GM21529 (cell line): ENCODE results near the gene GIN1.
"Not testable (repeated sequence)": the region's sequence is repeated elsewhere in the genome, so short reads cannot be mapped to it uniquely, and the experiment has no call there.

Source experiments
- ATAC-seq: cut with Tn5 transposase; IDR thresholded peaks from one replicate; pipeline ENCODE4 v1.9.1; 2021; ENCODE audit not compliant: unreplicated experiment

The GIN1 gene

DNA sequence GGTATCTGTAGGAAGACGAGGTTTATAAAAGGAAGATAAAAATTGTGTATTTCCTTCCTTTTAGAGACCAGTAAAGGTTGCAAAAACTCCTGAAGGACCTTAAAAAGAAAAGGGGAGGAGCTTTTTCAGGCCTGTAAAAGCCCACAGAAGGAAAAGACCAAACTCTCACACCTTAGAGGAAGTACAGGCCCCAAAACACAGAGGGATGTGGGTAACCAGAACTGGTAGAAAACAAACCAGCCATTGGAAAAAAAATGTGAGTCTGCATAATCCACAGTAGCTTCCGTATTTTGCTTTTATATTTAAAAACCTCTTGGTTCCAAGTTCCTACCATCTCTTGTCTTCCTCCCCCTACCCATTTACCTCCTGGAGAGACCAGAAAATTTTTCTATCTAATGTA, 8.5 kb downstream of the GIN1 start:
- no peak for ATAC-seq

DNA sequence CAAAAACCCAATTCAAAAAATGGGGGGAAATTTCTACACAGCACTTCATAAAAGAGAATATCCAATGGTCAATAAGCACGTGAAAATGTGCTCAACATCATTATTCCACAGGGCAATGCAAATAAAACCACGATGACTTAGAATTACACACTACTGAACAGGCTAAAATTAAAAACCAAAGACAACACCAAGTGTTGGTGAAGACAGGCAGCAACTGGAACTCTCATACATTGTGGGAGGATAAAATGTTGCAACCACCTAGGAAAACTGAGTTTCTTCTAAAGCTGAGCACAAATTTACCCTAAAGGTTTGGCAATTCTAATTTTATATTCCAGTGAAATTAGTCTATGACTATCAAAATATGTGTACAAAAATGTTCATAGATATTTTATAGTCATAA, 9.5 kb downstream of the GIN1 start:
- ATAC-seq: no peak

DNA sequence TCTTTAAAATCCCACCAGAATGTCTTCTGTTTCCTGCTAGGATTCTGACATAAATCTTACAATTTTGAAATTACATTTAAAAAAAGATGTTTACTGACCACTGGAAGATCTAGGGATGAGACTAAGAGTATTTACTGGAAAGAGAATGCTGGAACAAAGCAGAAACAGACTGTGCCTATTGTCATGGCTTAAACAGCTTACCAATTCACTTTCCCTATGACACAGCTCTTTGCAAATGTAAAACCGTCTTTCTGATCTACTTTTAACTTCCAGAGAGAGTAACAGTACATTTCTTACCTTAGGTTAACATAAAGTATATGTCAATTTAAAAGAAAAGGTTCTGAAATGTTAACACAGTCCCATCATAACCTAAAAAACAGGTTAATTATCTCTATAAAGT, 10.7 kb downstream of the GIN1 start:
- ATAC-seq: no peak

DNA sequence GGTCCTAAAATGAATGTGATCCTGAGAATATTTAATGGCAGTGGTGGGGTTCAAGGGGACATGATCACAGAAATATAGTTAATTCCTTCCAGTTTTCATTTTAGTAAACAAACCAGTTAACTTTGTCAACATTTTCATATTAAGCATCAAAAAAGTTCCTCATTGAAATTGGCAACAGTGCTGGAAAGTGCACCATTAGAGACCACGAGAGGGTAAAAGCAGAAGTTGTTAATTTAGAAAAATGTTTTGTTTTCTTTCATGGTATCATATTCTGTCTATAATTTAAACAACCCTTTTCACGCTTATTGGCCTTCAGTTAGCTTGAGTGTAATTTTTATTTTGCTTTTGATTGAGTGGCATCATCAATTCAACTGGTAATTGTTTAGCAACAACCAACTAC, 11.9 kb downstream of the GIN1 start:
- ATAC-seq: no peak

DNA sequence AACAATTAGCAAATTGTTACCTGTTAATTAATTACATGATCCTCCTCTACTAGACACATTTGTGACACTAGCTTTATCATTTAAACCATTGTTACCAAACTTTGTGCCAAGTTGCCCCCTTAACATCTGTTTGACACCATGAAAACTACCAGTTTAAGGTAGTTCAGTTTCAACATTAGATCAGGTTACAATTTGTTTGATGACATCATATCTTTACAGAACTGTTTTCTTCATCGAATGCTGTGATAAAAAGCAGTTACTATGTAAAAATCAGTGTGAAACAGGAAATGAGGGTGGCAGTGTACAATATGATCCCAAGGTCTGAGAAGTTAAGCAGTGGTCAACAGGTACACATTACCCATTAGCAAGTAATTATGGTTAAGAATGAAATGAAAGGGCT, 17.7 kb downstream of the GIN1 start:
- no peak for ATAC-seq

DNA sequence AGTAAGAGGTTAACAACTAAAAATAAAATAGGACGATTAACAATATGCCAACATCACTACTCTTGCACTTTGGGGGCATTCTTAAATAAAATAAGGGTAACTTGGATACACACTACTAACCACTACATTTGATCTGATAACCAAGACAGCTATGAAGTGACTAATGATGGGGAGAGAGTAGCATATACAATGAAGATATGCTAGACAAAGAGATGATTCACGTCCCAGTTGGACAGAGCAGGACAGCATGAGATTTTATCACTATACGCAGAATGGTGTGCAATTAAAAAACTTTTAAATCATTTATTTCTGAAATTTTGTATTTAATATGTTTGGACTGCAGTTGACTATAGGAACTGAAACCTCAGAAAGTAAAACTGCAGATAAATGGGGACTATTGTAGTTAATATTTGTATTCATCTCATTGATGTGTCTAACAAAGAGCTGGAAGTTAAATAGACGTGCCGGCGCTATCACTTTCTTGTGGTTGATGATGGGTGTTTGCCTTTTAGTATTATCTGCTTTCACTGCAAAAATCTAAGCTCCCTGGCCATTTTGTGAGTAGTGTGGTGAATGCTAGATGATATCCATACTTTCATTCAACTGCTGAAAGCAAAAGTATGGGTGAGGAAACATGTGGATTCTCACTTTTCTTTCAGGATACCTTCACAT, 18.7 kb downstream of the GIN1 start:
- ATAC-seq: no peak

DNA sequence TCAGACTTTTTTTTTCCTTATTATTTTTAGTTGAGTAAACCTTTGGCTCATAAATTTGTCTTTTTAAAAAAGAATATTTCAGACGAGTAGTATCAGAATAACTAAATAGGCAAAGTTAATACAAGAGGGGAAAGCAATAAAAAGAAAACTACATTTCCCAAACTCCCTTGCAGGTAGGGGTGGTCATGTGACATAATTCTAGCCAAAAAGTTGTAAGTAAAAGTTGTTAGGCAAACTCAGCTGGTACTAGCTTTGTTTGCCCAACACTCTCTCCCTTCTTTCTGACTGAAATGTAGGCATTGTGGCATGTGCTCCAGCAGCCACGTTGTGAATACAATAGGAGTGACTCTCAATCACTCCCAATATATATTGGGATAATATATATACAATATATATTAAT, 20.9 kb downstream of the GIN1 start:
- no peak for ATAC-seq

DNA sequence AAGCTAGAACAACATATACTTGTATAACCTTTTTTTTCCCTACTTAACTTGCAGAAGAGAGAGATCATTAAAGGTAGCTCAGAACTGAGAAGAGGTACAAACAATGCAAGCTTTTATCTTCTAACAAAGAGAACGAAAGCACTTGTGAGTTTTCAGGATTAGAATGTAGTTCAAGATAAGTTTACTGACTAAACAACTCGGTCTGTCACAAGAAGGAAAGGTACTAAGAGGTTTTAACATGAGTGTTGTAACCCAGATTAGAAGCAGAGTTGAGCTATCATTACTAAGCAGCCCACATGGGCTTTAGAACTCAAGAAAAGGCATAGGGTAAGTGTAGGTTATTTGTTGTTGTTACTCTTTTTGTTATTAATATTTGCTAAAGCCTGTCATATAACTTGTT, 25.2 kb downstream of the GIN1 start:
- ATAC-seq: no peak

DNA sequence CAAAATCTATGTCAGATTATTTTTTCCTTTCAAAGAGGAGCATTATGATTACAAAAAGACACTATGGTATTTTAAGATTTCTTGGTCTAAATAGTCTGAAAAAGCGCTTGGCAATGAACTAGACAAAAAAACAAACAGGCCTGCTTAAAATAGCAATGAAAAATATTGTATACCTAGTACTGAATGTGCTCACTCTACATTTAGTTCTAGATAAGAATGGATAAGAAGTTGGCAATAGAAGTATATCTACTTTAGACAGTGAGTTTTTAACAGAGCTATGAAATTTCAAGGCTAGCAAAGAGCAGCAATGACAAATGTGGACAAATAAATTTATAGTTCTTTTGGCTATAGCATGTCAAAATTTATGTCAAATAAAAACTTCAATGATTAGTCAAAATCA, 26.2 kb downstream of the GIN1 start:
- ATAC-seq: no peak

DNA sequence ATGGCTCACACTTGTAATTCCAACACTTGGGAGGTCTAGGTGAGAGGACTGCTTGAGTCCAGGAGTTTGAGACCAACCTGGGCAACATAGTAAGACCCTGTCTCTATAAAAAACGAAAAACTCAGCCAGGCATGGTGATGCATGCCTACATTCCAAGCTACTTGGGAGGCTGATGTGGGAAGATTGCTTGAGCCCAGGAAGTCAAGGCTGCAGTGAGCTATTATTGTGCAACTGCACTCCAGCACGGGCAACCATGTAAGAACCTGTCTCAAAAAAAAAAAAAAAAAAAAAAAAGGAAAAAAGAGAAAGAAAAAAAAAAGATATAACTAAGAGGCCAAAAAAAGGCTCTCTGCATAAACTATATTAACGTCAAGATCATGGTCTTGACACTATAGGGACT, 27.3 kb downstream of the GIN1 start:
- no peak for ATAC-seq

DNA sequence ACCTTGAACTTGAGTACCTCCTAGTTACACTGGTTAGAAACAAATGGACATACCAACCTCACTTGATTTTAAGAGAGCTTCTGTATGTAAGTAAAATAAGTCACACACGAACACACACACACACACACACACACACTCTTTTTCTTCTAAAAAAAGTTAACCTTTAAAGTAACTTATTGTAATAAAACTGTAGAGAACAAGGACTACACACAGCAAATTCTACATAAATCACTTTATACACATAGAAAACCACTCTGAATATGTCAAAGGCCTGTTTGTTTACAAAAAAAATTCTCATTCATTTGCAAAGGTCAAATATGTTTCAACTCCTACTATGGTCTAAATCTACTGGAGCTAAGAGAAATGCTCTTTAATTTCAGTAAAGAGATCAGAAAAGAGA, 29.1 kb downstream of the GIN1 start:
- ATAC-seq: no peak

DNA sequence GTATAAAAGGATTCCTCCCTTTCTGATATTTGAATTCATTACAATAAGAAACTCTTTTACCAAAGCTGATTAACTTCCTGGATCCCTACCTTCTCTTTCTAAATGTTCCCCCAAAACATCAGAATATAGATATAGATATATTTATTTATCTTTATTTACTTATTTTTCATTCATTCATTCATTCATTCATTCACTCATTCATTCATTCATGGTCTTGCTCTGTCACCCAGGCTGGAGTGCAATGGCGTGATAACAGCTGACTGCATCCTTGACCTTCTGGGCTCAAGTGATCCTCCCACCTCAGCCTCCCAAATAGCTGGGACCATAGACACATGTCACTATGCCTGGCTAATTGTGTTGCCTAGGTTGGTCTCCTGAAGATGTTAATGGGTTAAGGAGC, 30.7 kb downstream of the GIN1 start:
- ATAC-seq: no peak

DNA sequence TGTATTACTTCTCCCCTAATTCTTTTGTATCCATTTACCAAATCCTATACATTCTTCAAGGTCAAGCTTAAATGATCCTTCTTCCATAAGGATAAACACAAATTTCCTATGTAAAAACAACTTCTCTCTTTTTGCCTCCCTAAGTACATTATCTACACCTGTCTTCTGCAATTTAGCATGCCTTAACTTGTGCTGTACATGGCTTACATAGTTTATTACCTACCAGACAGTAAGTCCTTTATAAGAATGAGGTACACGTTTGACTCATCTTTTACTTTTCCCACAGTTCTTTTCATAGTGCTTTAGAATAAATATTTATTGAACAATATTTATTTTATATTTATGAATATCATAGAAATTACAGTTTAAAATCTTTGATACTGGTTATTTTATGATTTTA, 33.4 kb downstream of the GIN1 start:
- ATAC-seq: no peak

DNA sequence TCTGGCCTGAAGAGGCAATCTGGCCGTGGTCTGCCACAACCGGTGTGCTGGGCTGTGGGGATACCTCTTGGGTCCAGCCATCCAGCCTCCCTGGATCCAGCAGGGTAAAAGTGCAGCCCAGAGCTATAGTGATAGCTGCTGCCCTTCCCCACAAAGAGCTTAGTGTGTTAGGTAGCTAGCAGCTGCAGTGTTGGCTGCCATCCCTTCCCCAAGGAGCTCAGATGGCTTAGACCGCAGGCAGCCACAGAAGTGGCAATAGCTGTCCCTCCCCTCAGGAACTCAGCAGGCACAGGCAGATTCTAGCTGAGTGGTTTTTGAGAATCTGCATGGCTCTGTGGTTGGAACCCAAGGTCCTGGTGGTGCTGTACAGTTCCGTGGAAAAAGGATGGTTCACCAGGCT, 40.1 kb downstream of the GIN1 start:
- no peak for ATAC-seq

DNA sequence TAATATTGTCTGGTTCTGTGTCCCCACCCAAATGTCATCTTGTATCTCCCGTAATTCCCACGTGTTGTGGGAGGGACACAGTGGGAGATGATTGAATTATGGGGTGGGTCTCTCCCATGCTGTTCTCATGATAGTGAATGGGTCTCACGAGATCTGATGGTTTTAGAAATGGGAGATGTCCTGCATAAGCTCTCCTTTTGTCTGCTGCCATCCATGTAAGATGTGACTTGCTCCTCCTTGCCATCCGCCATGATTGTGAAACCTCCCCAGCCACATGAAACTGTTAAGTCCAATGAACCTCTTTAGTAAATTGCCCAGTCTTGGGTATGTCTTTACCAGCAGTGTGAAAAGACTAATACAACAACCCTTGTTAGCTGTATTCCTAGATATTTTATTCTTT, 44.5 kb downstream of the GIN1 start:
- no peak for ATAC-seq

DNA sequence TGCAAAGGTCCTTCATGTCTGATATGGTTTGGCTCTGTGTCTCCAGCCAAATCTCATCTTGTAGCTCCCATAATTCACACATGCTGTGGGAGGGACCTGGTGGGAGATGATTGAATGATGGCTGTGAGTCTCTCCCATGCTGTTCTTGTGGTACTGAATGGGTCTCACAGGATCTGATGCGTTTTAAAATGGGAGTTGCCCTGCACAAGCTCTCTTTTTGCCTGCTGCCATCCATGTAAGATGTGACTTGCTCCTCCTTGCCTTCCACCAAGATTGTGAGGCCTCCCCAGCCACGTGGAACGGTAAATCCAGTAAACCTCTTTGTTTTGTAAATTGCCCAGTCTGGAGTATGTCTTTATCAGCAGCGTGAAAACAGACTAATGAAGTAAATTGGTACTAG, 46.4 kb downstream of the GIN1 start:
- not testable (repeated sequence) for ATAC-seq

DNA sequence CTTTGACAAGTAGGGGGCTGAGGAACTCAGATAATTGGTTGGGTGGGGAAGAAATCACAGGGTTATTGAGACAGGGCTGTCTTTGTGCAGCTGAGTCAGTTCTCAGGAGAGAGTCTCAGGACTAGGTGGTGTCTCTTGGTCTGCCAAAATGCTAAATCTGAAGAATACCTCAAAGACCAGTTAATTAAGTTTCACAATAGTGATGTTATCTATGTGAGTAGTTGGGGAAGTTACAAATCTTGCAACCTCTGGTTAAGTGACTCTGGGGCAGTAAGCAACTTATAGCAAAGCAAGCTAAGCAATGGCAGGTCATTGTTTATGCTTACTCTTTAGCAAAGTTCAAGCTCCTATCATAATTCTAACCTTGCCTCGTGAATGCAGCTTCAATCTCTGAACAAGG, 53.6 kb downstream of the GIN1 start:
- ATAC-seq: no peak

DNA sequence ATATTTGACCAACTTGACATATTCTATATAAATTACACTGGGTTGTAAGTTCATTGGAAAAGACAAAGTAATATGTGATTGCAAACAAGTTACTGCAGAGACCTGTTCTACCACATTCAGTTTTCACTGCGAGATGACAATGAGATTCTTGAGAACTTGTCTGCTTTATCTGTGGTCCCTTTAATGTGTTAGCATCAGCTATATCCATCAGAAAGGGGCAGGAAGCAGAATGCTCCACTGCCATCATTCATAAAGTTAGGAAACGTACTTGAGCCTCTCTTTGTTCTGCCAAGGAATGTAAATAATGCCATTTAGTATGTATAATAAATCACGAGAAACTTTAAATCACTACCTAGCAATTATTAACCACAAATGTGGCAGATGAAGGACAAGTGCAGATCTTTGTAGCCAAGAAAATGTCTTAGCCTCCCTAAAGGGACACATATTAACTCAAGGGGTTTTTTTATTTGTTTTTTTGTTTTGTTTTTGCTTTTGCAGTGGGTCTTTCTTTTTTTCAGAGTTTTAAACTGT, 59.4 kb downstream of the GIN1 start:
- ATAC-seq: no peak

DNA sequence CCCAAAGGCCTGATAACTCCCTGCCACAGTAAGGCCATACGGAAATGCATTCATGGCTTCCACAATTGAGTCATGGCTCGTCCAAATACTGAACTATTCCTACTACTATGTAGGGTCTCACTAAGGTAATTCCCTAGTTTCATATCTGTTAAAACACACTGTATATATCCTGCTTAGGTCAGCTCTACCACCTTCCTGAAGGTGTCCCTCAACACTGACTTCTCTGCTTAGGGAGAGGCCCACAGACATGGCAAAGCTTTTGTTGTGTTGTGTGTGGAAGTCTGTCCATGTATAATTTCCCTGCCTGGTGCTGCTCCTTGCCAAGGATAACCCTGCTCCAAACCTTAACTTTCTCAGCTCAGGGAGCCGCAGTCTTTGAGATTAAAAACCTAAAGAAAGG, 60.4 kb downstream of the GIN1 start:
- ATAC-seq: no peak

DNA sequence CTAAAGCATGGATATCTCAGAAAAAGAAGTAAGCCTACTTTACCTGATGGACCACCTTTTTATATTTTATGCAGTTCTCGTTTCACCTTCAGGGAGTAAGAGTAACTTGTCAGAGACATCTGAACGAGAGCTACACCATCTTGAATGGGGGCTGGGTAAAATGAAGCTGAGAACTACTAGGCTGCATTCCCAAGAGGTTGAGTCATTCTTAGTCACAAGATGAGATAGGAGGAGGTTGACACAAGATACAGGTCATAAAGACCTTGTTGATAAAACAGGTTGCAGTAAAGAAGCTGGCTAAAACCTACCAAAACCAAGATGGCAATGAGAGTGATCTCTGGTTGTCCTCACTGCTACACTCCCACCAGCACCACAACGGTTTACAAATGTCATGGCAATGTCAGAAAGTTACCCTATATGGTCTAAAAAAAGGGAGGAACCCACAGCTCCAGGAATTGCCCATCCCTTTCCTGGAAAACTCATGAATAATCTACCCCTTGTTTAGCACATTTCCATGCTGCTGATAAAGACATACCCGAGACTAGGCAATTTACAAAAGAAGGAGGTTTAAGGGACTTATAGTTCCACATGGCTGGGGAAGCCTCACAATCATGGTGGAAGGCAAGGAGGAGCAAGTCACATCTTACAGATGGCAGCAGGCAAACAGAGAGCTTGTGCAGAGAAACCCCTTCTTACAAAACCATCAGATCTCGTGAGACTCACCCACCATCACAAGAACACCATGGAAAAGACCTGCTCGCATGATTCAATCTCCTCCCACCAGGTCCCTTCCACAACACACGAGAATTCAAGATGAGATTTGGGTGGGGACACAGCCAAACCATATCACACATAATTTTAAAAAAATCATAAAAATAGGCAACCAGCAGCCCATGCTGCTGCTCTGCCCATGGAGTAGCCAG, 62.5 kb downstream of the GIN1 start:
- no peak for ATAC-seq

DNA sequence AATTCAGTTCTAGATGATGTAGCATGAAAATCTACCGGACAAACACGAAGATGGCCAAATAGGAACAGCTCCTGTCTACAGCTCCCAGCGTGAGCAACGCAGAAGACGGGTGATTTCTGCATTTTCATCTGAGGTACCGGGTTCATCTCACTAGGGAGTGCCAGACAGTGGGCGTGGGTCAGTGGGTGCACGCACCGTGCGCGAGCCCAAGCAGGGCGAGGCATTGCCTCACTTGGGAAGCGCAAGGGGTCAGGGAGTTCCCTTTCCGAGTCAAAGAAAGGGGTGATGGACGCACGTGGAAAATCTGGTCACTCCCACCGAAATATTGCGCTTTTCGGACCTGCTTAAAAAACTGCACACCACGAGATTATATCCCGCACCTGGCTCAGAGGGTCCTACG, 73.2 kb downstream of the GIN1 start:
- ATAC-seq: not testable (repeated sequence)

DNA sequence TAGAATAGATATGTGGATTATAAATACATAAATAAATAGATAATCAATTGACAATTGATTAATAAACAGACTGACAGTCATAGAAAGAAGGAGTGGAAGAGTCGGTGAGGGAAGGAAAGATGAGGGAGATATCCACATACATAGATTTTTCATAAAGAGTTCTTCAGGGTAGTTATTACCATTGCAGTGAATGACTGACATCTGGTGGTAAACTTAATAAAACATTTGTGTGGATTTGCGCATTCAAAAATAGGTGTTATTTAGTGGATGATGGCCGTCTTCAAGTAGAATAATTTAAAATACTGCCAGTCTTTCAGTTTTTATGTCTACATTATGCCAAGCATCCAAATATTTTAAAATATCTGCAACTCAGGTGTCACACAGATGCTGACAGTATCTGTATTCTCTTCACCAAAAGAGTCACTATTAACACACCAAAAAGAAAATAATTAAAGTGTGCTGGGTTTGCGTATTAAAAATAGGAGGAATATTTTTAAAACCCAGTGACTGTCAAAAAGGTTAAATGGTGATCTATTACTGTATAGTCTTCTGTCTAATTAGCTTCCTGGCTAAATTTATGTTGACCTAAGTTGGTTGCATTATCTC, 78.8 kb downstream of the GIN1 start:
- ATAC-seq: no peak
